Erythroblast (primary cell): ENCODE measurements around the gene S100A1.

ENCODE experiments used
- GATA1 ChIP-seq: IDR thresholded peaks from 2 replicates; pipeline ENCODE4 v1.6.1; 2011; ENCODE audit warnings: low read depth, mild to moderate bottlenecking, control low read depth, low read length, moderate library complexity
- POLR2A ChIP-seq: IDR thresholded peaks from 2 replicates; pipeline ENCODE4 v1.6.1; 2011; ENCODE audit warnings: mild to moderate bottlenecking, low read length

- TF ChIP-seq POLR2A, result no peak
- TF ChIP-seq GATA1, result no peak
Measured at GRCh38 chr1:153651771-153652170, 23.5 kb downstream of the S100A1 start.
